H1 (cell line): ENCODE measurements around the gene PHKG2. TPM values are rescaled to one million over a fixed set of nuclear protein-coding genes. Genes with fewer than 3 reads are reported as not detected.

Experiments
- CTBP2 ChIP-seq: IDR thresholded peaks from 2 replicates; pipeline ENCODE4 v1.7.0; 2011; ENCODE audit warnings: borderline replicate concordance, mild to moderate bottlenecking, moderate library complexity, mixed read lengths, low read length; ENCODE audit not compliant: insufficient read depth, insufficient read length
- polyA plus RNA-seq, 7 experiments: library from polyadenylated mRNA; depleted of rRNA in 3 of 7; stranded (reverse) in 5 of 7; unstranded in 2 of 7; fragments of >200 nt in 5 of 7; fragments of 200-250 nt in 2 of 7; gene quantifications; 1 replicate in 5 of 7; 2 replicates in 1 of 7; 4 replicates in 1 of 7; pipeline versions ENCODE4 v1.2.1 to v1.2.3, GENCODE V29; 2011 to 2013; ENCODE audit warnings: missing spikeins in 2 of 7, mixed read lengths in 2 of 7
- total RNA-seq: library from RNA; stranded (reverse); fragmentation: NEBNext Ultra II Directional; extraction: Animal tissue kit (Norgen Biotek cat#: 25700); gene quantifications from 2 replicates; pipeline ENCODE4 v1.2.1, GENCODE V29; 2021

Gene PHKG2
- total and polyA plus RNA-seq, 2 of the 8 experiments (the other 6 are each of a cell fraction or from before 2014, with no cell fraction given), result 36.0 to 53.4 TPM

GRCh38 chr16:30721606-30722005 is 26.6 kb upstream of the PHKG2 start (continued):
- no peak for TF ChIP-seq CTBP2
